Measurements from ENCODE around the gene RAD52. TPM values are rescaled to one million over a fixed set of nuclear protein-coding genes. Genes with fewer than 3 reads are reported as not detected.

RAD52 gene
- total RNA-seq, 1 donor from 2014 or later = 9.6 TPM

- Mint-ChIP-seq H3K4me1 (ENCODE audit: low read depth) (peaks cover 40% of the 10 kb centered on the region), H3K27me3 (ENCODE audit: low read depth) (no peaks in the 10 kb centered on the region), H3K27ac (ENCODE audit: unreplicated experiment) (no peak overlapping the region), H3K36me3 (ENCODE audit: low read depth) (no peaks in the 10 kb centered on the region), H3K4me3 (ENCODE audit: unreplicated experiment) (no peak overlapping the region), H3K9me3 (ENCODE audit: low read depth) (no peaks in the 10 kb centered on the region)
- DNase-seq (ENCODE audit: low spot score) = no peak
- no peak for TF ChIP-seq CTCF (IDR thresholded peaks at IDR 0.05)
Observed at GRCh38 chr12:988646-989045, 39.2 kb upstream of the RAD52 start.

GRCh38 chr12:981961-982360 is 32.5 kb upstream of the RAD52 start:
- Mint-ChIP-seq H3K4me1 (ENCODE audit: low read depth) (peaks cover 3% of the 10 kb centered on the region), H3K4me3 (ENCODE audit: unreplicated experiment) (no peak overlapping the region), H3K27ac (ENCODE audit: unreplicated experiment) (no peak overlapping the region), H3K9me3 (ENCODE audit: low read depth) (no peaks in the 10 kb centered on the region), H3K36me3 (ENCODE audit: low read depth) (no peaks in the 10 kb centered on the region), H3K27me3 (ENCODE audit: low read depth) (no peaks in the 10 kb centered on the region)
- DNase-seq (ENCODE audit: low spot score) = no peak
- TF ChIP-seq CTCF (IDR thresholded peaks at IDR 0.05) = no peak

- H3K4me1 Mint-ChIP-seq (ENCODE audit: low read depth) = peaks cover 3% of the 10 kb centered on the region
- no peak overlapping the region for H3K27ac Mint-ChIP-seq (ENCODE audit: unreplicated experiment)
- H3K9me3 Mint-ChIP-seq (ENCODE audit: low read depth) = no peaks in the 10 kb centered on the region
- no peaks in the 10 kb centered on the region for H3K27me3 Mint-ChIP-seq (ENCODE audit: low read depth)
- H3K36me3 Mint-ChIP-seq (ENCODE audit: low read depth) = no peaks in the 10 kb centered on the region
- TF ChIP-seq CTCF (IDR thresholded peaks at IDR 0.05) = no peak
- H3K4me3 Mint-ChIP-seq (ENCODE audit: unreplicated experiment) = no peak overlapping the region
- DNase-seq (ENCODE audit: low spot score) = no peak
Observed at GRCh38 chr12:981176-981828, 31.8 kb upstream of the RAD52 start.

GRCh38 chr12:979349-979748 is 29.9 kb upstream of the RAD52 start:
- DNase-seq (ENCODE audit: low spot score) = no peak
- no peak overlapping the region for H3K27ac Mint-ChIP-seq (ENCODE audit: unreplicated experiment)
- H3K4me3 Mint-ChIP-seq (ENCODE audit: unreplicated experiment) = no peak overlapping the region
- H3K9me3 Mint-ChIP-seq (ENCODE audit: low read depth) = no peaks in the 10 kb centered on the region
- no peaks in the 10 kb centered on the region for H3K27me3 Mint-ChIP-seq (ENCODE audit: low read depth)
- peaks cover 3% of the 10 kb centered on the region for H3K4me1 Mint-ChIP-seq (ENCODE audit: low read depth)
- no peak for TF ChIP-seq CTCF (IDR thresholded peaks at IDR 0.05)
- no peaks in the 10 kb centered on the region for H3K36me3 Mint-ChIP-seq (ENCODE audit: low read depth)

- H3K9me3 Mint-ChIP-seq (ENCODE audit: low read depth) = no peaks in the 10 kb centered on the region
Observed at GRCh38 chr12:977156-977555, 27.7 kb upstream of the RAD52 start.

More at GRCh38 chr12:977156-977555, 27.7 kb upstream of the RAD52 start:
- no peak for DNase-seq (ENCODE audit: low spot score)
- Mint-ChIP-seq H3K27ac (ENCODE audit: unreplicated experiment) (no peak overlapping the region), H3K4me1 (ENCODE audit: low read depth) (peaks cover 3% of the 10 kb centered on the region), H3K4me3 (ENCODE audit: unreplicated experiment) (no peak overlapping the region), H3K36me3 (ENCODE audit: low read depth) (peaks cover 2% of the 10 kb centered on the region), H3K27me3 (ENCODE audit: low read depth) (no peaks in the 10 kb centered on the region)
- TF ChIP-seq CTCF (IDR thresholded peaks at IDR 0.05) = no peak
